GM18861 (cell line): Measurements from ENCODE around the gene ADM.
A peak's percentile ranks its signal among the peaks of the same experiment; 100 is the strongest.

ENCODE experiments used
- ATAC-seq: cut with Tn5 transposase; IDR thresholded peaks from one replicate; pipeline ENCODE4 v1.9.1; 2021; ENCODE audit not compliant: unreplicated experiment

Gene ADM

DNA sequence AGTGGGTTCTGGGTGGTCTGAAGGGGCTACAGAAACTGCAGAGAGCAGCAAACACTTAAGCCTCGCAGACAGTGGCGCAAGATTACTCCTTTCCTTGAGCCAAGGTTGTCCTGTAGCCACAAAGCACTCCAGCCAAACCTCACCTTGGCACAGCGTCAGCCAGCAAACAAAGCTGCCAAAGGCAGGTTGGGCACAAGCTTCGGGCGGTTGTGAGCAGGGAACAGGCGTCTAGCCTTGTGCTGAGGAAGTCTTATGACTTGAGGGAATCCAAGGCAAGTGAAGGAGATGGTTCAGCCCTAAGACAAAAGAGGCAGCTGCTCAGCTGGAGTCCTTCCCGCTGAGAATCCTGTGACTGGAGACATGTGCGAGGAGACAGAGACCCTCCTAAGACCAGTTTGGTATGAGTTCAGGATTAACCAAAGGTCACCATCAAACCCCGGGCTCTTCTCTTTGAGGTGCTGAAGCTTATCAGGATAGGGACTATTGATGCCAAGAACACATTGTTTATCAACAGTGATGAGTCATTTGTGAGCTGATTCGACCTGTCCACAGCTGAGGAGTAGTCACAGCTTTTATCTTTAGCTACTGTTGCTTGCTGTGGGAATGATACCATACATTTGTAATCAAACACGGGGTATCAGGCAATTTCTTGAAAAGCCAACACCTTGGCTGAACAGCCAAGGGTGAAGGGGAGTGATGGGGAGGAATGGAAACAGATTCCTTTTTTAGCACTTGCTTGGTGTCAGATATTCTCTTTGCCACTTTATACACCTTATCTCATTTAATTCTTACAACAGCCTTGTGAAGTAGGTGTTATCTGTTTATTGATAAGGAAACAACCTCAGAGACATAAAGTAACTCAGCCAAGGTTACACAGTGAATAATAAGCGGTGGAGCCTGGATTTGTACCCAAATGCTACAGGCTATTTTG lies 4.6 kb downstream of the ADM start:
- no peak for ATAC-seq

DNA sequence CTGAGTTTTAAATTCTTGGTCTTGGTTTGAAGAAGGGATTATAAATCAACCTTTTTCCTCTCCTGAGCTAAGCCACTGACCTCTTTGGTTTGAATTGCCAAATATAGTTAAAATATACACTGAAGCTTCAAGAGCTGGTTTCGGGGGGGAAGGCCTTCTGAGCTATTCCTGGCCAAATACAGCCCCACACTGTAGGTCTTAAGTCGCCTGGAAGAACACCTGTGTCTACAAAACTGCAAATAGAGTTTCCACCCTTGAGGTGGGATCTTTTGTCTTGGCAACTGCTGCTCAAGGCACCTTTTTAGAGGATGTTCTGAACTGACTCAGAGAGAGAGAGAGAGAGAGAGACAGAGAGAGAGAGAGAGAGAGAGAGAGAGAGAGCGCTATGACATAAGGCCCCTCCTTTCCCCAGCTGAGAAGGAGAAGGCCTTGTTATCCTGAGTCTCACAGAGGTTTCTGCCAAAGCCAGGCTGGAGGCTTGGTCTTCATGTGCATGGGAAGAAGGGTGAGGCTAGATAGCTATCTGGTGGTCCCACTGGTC lies 5.5 kb downstream of the ADM start:
- ATAC-seq = no peak

DNA sequence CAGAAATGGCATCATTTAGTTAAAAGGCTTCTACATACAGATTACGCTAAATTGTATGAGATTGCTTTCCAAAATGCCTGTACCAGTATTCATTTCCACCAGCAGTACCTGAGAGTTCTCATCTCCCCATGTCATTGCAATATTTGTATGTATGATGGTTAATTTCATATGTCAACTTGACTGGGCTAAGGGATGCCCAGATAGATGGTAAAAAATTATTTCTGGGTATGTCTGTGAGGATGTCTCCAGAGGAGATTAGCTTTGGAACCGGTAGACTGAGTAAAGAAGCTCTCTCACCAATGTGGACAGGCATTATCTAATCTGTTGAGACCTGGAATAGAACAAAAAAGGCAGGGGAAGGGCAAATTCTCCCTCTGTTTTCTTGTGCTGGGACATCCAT lies 6.9 kb downstream of the ADM start:
- no peak for ATAC-seq

GRCh38 chr11:10314199-10315072 lies 9.6 kb downstream of the ADM start:
- ATAC-seq = peak; percentile 73

DNA sequence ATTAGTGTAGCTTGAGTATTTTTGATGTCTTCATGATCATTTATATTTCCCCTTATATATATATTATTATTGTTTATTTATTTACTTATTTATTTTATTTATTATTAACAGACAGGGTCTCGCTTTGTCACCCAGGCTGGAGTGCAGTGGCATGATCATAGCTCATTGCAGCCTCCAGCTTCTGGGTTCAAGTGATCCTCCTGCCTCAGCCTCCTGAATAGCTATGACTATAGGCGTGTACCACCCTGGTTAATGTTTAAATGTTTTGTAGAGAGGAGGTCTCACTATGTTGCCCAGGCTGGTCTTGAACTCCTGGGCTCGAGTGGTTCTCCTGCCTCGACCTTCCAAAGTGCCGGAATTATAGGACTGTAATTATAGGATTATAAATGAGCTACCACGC lies 10.2 kb downstream of the ADM start:
- no peak for ATAC-seq

DNA sequence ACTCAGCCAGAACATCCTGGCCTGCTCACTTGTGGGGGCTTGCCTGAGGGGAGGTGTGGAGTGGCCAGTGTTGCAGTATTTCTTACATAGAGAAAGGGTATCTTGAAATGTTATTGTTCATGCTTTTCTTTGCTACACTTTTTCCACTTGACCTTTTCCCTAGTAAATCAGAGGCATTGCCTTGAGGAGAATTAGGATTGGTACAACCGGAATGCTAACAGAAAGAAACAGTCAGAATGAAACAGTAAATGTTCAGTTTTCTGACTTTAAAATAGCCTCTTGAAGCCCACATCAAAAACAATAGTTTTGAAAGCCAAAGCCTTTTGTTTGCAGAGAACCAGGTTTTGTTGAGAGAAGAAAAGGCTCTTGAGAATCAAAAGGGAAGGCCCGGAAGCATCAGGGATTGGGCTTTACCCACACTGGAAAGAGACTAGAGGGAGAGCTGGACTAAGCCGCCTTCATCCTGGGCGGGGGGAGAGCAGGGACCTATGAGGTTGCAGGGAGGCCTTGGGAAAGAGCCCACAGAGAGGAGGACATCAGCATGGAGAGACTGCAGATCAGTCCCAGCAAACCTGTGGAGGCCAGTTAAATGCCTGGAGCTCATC lies 12.4 kb downstream of the ADM start:
- ATAC-seq = no peak

DNA sequence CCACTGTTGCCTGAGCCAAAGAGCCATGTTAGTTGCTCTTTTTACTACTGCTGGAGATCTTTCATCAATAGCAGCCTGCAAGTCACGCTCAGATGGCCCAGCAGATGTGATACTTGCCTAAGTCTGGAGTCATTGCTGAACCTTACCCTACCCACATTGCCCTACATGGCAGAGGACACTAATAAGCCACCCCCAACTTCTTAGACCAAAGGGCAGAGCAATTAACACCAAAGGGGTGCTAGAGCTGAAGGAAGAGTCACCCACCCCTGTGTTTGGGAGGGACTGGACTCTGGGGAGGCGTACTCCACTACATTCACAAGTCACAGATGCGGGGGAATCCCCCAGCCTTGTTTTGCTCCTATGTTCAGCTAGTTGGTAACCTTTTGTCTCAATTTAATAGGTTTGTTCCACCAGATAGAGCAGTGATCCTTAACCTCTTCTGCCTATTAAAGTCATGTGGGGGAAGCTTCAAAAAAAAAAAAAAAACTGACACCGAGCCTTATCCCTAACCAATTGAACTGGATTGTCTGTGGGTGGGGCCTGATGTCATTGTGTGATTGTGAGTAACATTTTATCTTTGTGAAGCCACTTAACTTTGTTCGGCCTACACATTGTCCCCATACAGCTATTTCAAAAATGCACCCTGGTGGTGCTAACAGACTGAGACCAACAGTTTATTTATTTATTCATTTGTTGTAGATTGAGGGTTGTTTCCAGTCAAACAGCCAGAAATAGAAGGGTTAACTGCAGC lies 13.1 kb downstream of the ADM start:
- ATAC-seq = peak; percentile 58

DNA sequence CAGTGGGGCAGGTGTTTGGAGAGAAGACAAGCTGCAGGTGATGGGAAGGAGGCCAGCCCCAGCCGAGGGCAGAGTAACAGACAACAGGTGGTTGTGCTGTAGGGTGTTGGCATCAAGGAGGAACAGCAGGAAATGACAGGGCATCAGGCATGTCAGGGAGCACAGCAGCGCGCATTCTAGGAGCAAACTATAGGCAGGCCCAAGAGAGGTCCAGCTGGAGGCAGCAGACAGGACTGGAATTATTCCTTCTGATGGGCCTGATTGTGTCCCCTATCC lies 13.6 kb downstream of the ADM start:
- no peak for ATAC-seq

- no peak for ATAC-seq
These were observed 15.1 kb downstream of the ADM start for GRCh38 chr11:10319702-10320558.

DNA sequence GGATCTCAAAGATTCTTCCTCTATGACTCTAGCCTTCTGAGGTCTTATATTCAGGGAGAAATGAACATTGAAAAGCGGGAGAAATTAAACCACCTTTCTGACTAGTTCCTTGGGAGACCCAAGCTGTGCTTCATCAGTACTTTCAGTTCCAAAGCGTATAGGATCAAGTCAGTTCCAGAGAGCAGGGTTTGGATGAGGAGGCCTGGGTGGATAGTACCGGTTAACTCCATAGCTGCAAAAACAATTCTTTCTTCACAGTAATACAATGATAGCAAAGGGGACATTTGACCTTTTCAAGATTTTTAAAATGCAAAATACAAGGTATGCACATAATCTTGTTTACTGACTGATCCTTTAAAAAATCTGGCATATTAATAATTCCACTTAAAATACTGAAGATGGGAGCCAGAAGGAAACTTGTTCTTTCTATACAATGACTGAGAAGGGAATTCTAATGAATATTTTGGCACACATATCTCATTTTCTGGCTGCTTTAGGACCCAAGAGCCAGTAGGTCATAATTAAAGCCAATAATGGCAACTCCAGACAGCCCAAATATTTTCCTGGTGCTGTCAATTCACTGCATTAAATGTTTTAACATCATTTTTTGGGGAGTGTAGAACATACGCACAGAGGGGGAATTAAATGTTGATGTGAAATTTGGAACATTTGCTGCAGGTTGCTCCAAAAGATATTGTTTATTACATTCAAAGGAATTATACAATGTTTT lies 16.0 kb downstream of the ADM start:
- ATAC-seq = no peak

DNA sequence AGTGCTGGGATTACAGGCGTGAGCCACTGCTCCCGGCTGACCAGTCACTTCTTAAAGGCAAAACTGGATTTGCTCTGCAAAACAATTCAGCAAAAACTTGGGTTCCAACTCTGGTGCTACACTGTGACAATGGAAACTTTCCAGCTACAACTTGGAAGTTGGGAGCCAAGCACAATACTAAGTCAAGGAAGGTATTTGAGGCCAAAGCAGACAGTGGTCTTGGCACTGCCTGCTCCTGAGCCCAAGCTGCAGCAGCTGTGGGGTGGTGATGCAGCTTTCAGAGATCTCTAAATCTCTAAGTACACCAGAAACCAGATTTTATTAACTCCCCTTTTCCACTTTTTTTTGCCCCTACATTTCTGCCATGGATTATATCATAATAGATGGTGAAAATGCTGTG lies 17.5 kb downstream of the ADM start:
- ATAC-seq = no peak

DNA sequence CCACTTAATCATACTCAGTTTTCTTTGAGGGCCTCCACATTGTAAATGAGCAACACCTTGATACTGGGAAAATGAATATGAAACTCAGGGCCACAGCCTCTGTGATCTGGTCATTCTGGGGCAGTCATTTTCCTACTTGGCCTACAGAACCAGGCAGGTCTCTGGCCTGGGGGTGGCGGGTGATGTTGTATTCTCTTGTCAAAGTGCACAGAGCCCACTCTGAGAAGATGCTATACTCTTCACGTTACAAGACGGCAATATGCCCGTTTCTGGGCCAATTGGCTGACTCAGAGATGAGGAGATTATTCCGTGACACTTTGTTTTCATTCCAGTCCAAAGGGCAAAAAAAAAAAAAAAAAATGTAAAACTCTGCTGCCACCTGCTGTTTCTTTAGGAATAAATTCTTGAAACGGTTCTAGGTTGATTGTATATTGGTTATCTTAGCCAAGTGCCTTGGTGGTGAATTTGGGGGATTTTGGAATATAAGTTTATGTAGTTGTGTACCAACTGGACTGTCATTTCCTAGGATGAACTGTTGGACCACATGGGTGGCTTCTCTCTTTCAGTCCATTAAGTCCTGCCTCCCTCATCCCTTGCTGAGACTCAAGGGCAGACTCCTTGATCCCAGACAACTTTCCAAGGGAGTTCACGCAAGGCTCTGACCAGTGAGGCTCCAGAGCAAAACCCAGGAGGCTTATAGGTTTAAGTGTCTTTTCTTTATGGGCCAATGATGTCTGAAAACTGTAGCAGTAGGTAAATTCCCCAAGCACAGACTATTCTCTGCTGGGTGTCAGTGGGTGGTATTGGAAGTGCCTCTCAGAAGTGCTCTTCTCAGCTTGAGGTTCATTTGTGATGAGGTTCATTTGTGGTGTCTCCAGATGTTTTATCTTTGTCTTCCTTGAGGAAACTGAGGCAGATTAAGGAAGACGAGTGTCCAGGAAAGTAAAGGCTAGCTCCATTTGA lies 18.2 kb downstream of the ADM start:
- no peak for ATAC-seq

GRCh38 chr11:10323793-10324170 lies 18.9 kb downstream of the ADM start:
- ATAC-seq = no peak

DNA sequence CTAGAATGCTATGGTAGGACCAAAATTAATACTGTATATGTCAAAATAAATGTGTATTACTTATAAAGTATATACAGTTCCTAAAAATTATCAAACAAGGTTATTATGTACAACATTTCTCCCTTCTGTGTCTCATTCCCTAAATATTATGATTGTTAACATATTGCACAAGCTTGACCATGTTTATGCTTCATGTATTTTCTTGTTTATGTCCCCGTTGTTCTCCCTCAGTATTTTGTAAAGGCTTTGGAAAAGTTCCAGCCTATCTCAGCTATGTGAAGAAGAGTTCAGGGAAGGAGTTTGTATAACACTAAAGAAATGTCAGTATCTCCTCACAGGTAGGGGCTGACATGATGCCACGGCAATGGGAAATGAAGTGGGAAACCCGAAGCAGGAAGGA lies 19.6 kb downstream of the ADM start:
- no peak for ATAC-seq

GRCh38 chr11:10325277-10326011 lies 20.6 kb downstream of the ADM start:
- no peak for ATAC-seq

DNA sequence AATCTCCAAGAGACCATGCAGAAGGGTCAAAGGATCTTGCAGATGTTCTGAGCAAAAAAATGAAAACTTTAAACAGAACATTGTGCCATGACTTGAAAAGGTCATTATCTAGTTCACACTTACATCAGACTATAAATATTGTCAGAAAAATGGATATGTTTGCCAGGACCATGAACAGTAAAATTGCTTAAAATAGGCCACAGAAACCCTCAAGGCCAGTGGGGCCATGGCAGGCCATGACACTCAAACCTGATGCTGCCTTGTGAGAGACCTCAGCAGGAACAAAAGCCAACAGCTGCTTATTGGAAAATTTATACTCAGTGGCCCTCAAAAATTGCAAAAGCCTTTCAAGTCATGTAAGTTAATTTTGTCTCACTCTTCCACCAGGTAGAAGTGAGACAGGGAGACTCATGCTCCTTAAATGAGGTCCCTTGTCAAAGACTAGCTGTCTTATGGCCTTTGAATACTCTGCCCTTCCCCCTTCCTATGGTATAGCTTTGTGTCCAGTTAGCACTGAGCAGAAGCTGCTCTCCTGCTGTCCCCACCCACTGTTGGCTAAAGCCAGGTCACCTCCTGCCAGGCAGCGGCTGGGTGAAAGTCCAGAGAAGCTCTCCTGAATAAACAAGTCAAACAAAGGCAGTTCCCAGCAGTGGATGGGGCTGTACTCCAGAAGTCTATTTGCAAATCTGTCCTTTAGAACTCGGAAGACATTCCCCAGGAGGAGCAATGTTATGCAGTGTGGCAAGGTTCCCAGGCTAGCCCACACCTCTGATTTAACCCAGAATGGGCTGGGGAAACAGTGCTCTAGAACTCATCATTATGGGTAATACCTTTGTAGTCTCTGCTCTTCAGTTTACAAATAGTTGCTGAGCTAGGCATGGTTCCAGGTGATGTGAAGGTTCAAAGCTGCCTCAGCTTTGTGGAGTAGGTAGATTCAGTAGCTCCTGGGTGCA lies 21.4 kb downstream of the ADM start:
- no peak for ATAC-seq
